ENCODE measurements around the gene EPB41.
A peak's percentile ranks its signal among the peaks of the same experiment; 100 is the strongest.

Gene EPB41

GRCh38 chr1:29123053-29123886 is 208.9 kb downstream of the EPB41 start:
- TF ChIP-seq FOXP2 (optimal IDR thresholded peaks at IDR 0.05; ENCODE audit: borderline replicate concordance, extremely low read depth, extremely low read length, insufficient read depth) = no peak
- no peak for TF ChIP-seq SIN3A (IDR thresholded peaks at IDR 0.05; ENCODE audit: borderline replicate concordance, insufficient read depth, low read length)
- TF ChIP-seq POLR2AphosphoS5 (IDR thresholded peaks at IDR 0.05; ENCODE audit: low read depth, low read length) = no peak
- TF ChIP-seq REST (IDR thresholded peaks at IDR 0.05; ENCODE audit: insufficient read depth in 1 of 2, low read depth in 2 of 2, low read length in 2 of 2) = no peak
- TF ChIP-seq TAF1 (IDR thresholded peaks at IDR 0.05; ENCODE audit: borderline replicate concordance, insufficient read depth, low read length) = no peak

GRCh38 chr1:29123887-29124365 is 209.6 kb downstream of the EPB41 start, which contains the start of gene TMEM200B:
Gene TMEM200B (minus strand): TSS chr1:29123903. CDS start chr1:29121828, 2,075 bp downstream.
- TF ChIP-seq TAF1 (IDR thresholded peaks at IDR 0.05; ENCODE audit: borderline replicate concordance, insufficient read depth, low read length) (no peak), FOXP2 (optimal IDR thresholded peaks at IDR 0.05; ENCODE audit: borderline replicate concordance, extremely low read depth, extremely low read length, insufficient read depth) (peak; percentile 6)

- TF ChIP-seq TAF1 (IDR thresholded peaks at IDR 0.05; ENCODE audit: borderline replicate concordance, insufficient read depth, low read length) (no peak), FOXP2 (optimal IDR thresholded peaks at IDR 0.05; ENCODE audit: borderline replicate concordance, extremely low read depth, extremely low read length, insufficient read depth) (peak; percentile 1), REST (IDR thresholded peaks at IDR 0.05; ENCODE audit: insufficient read depth in 1 of 2, low read depth in 2 of 2, low read length in 2 of 2) (no peak), POLR2AphosphoS5 (IDR thresholded peaks at IDR 0.05; ENCODE audit: low read depth, low read length) (no peak)
Observed at GRCh38 chr1:29124366-29125236, 210.2 kb downstream of the EPB41 start.

GRCh38 chr1:29125237-29125641 is 210.9 kb downstream of the EPB41 start:
- no peak for TF ChIP-seq TAF1 (IDR thresholded peaks at IDR 0.05; ENCODE audit: borderline replicate concordance, insufficient read depth, low read length)
- no peak for TF ChIP-seq REST (IDR thresholded peaks at IDR 0.05; ENCODE audit: insufficient read depth in 1 of 2, low read depth in 2 of 2, low read length in 2 of 2)
- TF ChIP-seq SIN3A (IDR thresholded peaks at IDR 0.05; ENCODE audit: borderline replicate concordance, insufficient read depth, low read length) = no peak
- no peak for TF ChIP-seq POLR2AphosphoS5 (IDR thresholded peaks at IDR 0.05; ENCODE audit: low read depth, low read length)
- TF ChIP-seq FOXP2 (optimal IDR thresholded peaks at IDR 0.05; ENCODE audit: borderline replicate concordance, extremely low read depth, extremely low read length, insufficient read depth) = no peak

GRCh38 chr1:29125788-29126187 is 211.4 kb downstream of the EPB41 start:
- TF ChIP-seq SIN3A (IDR thresholded peaks at IDR 0.05; ENCODE audit: borderline replicate concordance, insufficient read depth, low read length) (no peak), TAF1 (IDR thresholded peaks at IDR 0.05; ENCODE audit: borderline replicate concordance, insufficient read depth, low read length) (no peak), FOXP2 (optimal IDR thresholded peaks at IDR 0.05; ENCODE audit: borderline replicate concordance, extremely low read depth, extremely low read length, insufficient read depth) (no peak), POLR2AphosphoS5 (IDR thresholded peaks at IDR 0.05; ENCODE audit: low read depth, low read length) (no peak), REST (IDR thresholded peaks at IDR 0.05; ENCODE audit: insufficient read depth in 1 of 2, low read depth in 2 of 2, low read length in 2 of 2) (no peak)
